NCI-H345 (cell line): ENCODE measurements around the gene C1orf216.
"Not testable (repeated sequence)": the region's sequence is repeated elsewhere in the genome, so short reads cannot be mapped to it uniquely, and the experiment has no call there.

Experiments
- DNase-seq: peaks from one replicate; lab custom pipeline; 2025; lab: John Stamatoyannopoulos, UW

C1orf216 gene

DNA sequence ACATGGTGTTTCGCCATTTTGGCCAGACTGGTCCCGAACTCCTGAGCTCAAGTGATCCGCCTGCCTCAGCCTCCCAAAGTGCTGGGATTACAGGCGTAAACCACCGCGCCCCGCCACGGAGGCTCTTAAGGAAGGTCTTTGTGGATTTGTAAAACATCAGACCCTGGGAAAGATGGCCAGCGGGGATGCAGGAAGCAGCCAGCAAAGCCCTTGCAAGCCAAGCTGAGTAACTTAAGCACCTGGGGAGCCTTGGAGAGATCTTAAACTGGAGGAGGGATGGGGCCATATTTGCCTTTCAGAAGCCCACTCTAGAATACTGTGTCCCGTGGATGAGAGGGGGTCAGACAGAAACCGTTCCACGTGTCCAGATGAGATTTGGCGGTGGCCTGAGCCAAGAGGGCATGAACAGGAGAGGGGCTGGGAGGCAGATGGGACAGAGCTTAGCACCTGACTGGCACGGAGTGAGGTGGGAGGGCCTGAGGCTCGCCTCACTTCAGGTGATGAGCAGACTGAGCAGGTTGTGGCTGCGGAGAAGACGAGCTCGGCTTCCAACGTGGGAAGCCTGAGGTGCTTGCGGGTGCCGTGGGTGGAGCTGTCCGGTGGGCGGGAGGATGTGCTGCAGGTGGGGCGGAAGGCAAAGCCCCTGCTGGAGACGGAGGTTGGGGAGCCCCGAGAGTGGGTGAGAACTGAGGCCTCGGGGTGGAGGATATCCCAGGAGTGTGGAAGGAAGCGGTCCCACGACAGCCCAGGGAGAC is 11.7 kb downstream of the C1orf216 start:
- peak; percentile 50 for DNase-seq

DNA sequence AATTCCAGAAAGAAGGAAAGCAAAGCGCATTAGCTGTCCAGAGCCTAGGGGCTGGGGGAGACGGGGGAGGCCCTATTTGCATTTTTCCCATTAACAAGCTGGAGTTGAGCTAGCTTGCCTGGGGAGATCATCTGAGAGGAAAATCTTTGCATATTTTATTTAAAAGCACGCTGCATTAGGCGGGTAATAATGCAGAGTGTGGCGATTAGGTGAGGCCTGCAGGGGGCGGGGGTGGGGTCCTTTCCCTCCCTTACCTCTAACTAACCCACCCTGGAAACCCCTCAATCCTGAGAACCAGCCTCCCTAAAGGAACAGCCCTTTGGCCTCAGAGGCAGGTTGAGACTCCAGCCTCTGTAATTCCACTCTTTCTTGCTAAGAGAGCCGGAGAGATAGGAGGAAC is 16.2 kb downstream of the C1orf216 start:
- no peak for DNase-seq

DNA sequence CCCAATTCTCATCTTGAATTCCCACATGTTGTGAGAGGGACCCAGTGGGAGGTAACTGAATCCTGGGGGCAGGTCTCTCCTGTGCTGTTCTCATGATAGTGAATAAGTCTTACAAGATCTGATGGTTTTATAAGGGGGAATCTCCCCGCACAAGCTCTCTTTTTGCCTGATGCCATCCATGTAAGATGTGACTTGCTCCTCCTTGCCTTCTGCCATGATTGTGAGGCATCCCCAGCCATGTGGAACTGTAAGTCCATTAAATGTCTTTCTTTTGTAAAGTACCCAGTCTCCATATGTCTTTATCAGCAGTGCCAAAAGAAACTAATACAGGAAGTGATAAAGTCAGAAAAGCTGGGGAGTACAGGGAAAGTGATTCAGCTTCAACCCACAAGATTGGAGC is 19.5 kb downstream of the C1orf216 start:
- DNase-seq: not testable (repeated sequence)

DNA sequence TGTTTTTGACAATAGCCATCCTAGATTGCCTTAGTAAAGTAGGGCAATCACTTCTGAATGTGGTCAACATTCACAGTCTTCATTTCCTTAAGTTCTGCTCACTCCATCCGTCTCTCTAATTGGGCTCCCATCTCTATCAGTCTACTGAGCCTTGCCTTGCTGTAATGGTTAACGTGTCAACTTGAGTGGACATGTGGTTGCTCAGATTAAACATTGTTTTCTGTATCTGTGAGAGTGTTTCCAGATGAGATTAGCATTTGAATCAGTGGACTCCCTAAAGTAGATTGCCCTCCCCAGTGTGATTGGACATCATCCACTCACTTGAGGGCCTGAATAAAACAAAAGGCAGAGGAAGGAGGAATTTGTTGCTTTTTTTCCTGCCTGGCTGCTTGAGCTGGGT is 26.4 kb downstream of the C1orf216 start:
- DNase-seq: no peak

DNA sequence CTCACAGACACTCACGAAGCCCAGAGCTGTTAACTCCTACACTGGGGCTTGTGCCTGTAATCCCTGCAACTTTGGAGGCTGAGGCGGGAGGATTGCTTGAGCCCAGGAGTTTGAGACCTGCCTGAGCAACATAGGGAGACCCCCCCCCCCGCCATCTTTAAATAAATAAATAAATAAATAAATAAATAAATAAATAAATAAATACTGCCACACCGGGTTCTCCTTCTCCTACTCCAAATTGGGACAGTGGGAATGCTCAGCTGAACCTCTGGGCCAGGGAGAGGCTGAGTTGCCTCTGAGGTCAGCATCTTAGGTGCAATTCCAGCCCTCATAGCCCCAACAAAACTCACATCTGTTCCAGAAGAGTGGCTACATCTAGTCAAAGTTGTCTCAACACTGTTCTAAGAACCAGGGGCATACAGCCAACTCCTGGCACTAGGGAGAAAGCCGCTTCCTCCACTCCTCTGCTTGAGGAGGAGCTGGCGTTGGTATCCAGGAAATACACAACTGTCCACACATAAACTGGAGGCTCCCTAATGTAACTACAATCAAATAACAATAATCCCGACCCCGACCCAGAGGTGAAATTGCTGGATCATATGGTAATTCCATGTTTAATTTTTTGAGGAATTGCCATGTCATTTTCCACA is 27.0 kb downstream of the C1orf216 start:
- DNase-seq: no peak

DNA sequence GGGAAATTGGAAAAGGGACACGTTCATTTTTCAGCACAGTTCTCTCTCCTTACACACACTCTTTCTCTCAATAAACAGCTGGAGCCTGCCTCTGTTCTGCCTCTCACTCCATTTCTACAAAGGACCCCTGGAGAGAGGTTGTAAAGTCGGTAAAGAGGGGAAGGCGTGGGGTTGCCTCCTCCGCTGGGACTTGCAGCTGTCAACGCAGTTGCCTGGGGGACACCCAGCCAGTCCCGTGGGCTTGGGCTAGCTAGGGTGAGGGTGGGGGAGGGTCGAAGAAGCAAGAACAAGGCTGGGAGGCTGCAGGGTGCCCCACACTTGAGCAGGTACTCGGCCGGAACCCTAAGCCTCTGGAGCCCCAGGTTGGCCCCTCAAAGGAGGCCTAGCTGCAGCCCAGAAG is 27.6 kb downstream of the C1orf216 start:
- peak; percentile 87 for DNase-seq

DNA sequence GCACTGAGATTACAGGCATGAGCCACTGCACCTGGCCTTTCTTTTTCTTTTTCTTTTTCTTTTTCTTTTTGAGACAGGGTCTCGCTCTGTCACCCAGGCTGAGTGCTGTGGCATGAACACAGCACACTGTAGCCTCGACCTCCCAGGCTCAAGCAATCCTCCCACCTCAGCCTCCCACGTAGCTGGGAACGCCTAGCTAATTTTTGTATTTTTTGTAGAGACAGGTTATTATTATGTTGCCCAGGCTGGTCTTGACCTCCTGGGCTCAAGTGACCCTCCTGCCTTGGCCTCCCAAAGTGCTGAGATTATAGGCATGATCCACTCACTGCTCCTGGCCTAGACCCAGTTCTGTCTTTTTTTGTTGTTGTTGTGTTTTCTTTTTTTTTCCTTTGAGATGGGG is 28.6 kb downstream of the C1orf216 start:
- not testable (repeated sequence) for DNase-seq

DNA sequence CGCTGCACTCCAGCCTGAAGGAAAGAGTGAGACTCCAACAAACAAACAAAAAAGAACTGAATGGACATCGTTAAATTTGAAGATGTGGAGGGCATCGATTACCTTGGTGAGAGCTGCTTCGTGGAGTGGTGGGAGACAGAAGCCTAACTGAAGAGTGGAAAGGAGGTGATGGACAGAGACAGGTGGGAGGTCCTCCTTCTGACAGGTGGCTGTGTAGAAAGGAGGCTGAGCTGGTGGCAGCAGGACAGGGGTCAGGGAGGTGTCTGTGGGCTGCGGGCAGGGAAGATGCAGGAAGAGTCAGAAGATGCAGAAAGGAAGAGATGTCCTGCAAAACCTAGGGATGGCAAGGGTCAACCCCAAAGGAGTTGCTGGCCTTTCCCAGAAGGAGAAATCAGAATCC is 30.5 kb downstream of the C1orf216 start:
- no peak for DNase-seq

DNA sequence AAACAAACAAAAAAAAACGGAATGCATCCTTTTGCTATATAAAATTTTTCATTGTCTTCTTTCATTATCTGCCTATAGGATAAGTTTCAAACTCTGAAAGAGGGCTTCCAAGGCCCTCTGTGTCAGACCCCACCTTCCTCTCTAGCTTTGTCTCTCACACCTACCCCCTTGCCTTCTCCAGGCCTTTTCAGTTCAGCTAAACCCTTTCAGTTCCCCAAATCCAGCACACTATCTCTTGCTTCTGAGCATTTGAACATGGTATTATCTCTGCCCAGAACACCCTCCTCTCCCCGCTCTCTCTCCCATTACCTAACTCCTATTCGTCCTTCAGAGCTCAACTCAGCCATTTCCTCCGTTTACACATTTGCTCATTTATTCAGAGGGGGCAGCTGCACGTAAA is 35.7 kb downstream of the C1orf216 start:
- no peak for DNase-seq

DNA sequence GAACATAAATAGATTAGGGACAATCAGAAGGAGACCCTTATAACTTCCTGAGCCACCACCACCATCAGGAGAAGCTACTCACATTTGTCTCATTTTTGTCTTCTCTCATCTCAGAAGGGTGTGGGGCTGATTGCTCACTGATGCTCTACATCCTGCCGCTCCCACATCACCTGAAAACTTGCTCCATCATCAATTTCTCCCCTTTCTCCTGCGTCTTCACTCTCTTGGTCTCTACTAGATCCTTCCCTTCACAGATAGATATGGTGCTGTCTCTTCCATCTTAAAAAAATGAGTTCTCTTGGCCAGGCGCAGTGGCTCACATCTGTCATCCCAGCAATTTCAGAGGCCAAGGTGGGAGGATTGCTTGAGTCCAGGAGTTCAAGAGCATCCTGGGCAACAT is 38.4 kb downstream of the C1orf216 start:
- DNase-seq: no peak

DNA sequence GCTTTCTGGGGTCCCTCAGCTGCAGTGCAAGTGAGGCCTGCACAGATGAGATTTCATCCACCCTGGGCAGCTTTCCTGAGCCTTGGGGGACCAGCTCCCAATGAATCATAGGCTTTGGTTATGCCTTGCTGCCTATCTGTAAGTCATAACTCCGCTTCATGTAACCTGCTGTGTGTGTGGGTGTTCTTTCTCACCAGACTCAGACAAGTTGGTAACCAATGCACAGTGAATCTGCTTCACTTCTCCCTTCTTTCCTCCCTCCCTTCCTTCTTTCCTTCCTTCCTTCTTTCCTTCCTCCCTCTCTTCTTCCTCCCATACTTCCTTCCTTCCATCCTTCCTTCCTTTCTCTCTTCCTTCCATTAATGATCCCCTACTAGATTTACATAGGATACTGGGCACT is 42.9 kb downstream of the C1orf216 start:
- no peak for DNase-seq

DNA sequence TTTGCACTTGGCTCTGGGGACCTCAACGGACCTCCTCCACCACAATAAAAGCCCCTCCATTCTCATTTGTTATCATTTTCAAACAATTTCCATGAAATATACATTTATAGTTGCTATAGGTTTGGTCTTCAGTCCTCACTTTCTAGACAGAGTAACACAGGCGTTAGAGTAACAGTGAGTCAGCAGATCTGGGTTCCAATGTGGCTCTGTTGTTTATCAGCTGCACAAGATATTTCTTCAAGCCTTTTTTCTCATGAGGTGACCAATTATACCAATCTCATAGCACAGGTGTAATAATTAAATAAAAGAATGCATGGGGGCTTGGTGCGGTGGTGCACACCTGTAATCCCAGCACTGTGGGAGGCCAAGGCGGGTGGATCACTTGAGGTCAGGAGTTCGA is 44.6 kb downstream of the C1orf216 start:
- no peak for DNase-seq

DNA sequence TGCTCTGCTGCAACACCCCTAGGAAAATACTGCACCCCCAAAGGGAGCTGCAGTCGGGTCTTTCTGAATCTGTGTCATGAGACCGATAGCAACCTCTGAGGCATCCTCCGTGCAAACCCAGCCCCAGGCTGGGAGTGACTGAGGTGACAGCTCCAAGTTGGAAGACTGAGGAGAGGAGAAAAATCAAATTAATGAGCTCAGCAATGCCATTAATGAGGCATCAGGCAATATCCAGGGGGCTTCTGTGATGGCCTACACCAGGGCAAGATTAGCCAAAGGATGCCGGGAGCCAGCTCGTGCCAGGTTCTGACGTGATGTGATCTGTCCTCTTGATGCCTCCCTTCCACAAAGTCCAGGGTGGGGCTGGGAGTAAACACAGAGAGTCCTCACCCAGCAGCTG is 46.6 kb downstream of the C1orf216 start:
- no peak for DNase-seq

DNA sequence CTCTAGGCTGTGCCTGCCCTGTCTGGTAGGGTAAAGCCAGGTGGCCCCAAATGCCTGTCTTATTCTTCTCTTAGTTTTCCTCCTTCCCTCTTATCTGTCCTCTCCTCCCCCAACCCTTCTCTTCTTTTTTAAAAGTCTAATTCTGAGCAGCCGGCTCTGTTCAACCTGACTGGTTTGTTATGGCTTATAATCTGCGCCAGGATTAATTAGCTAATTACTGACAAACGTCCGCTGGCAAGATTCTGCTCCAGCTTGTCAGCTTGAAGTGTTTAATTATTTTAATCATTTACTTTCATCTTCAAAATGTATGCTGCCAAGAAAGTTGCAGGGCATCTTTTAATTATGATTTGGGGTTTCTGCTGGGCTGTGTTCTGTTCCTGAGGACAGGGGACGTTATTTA is 50.2 kb downstream of the C1orf216 start:
- no peak for DNase-seq

DNA sequence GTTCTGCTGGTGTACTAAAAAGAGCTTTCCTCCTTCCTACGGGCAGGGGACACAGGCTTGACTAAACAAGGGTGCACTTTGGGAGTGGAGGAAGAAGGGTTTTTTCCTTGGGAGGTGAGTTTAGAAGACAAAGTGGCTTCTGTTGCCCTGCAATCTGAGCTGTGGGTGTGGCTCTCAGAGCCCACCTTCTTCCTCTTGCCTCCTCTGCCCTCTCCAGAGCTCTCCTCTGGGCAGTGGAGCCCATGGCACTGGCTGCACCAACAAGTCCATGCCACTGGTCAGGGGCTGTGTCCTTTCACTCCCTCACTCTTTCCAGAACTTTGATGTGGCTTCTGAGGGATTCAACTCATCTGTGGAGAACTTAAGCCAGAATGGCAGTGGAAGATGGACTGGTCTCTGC is 51.8 kb downstream of the C1orf216 start:
- DNase-seq: no peak

DNA sequence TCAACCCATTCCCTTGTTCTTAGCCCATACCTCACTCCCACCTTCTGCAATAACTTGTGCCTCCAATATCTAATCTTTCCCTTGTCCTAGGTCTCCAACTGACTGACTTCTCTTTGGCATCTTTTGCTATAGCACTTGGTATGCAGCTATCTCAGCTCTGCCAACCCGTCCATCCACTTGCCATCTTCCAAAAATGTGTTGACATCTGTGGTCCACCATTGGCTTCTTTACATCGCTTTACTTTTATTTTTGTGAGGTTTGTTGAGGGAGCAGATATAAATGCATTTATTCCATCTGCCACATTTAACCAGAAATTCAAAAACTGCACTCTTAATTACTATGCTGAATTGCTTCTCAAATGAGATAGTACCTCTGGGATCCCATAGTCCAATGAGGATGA is 52.5 kb downstream of the C1orf216 start:
- DNase-seq: no peak
